Mesothelial cell of epicardium (in vitro differentiated cells): ENCODE results near the gene ARHGEF28. TPM values are rescaled to one million over a fixed set of nuclear protein-coding genes. Genes with fewer than 3 reads are reported as not detected.

Experiments used
- DNase-seq, 2 experiments: peaks; one replicate each; pipeline ENCODE4 v3.0.0; 2021; ENCODE audit warnings: low spot score in 2 of 2; ENCODE audit not compliant: unreplicated experiment in 2 of 2
- H3K27ac Mint-ChIP-seq: 2 replicates; pipeline ENCODE4 v1.8.0; 2021; ENCODE audit warnings: mixed read lengths
- H3K27me3 Mint-ChIP-seq: 2 replicates; pipeline ENCODE4 v1.8.0; 2021; ENCODE audit warnings: low read depth, mixed read lengths
- H3K36me3 Mint-ChIP-seq: 2 replicates; pipeline ENCODE4 v1.8.0; 2021; ENCODE audit warnings: mixed read lengths
- H3K4me1 Mint-ChIP-seq: 2 replicates; pipeline ENCODE4 v1.8.0; 2021; ENCODE audit warnings: mixed read lengths
- H3K4me3 Mint-ChIP-seq: 2 replicates; pipeline ENCODE4 v1.8.0; 2021; ENCODE audit warnings: mild to moderate bottlenecking, moderate library complexity, mixed read lengths
- H3K9me3 Mint-ChIP-seq: 2 replicates; pipeline ENCODE4 v1.8.0; 2021; ENCODE audit warnings: mixed read lengths
- CTCF ChIP-seq: fragments of 200-600 bp; sonication (generic); IDR thresholded peaks from one replicate; pipeline ENCODE4 v1.5.0; 2021; ENCODE audit warnings: antibody characterized with exemption; ENCODE audit not compliant: unreplicated experiment
- total RNA-seq: library from RNA; stranded (reverse); gene quantifications from 3 replicates; pipeline ENCODE4 v1.2.1, GENCODE V29; 2021

Gene ARHGEF28
- total RNA-seq, 1 donor from 2014 or later: 0.40 TPM

GRCh38 chr5:73858054-73858453 is 232.1 kb downstream of the ARHGEF28 start:
- H3K9me3 Mint-ChIP-seq: no peaks in the 10 kb centered on the region
- H3K27ac Mint-ChIP-seq: no peak overlapping the region
- H3K36me3 Mint-ChIP-seq: no peaks in the 10 kb centered on the region
- TF ChIP-seq CTCF: no peak
- H3K27me3 Mint-ChIP-seq: peaks cover 5% of the 10 kb centered on the region
- no peak overlapping the region for H3K4me3 Mint-ChIP-seq
- DNase-seq: no peak
- H3K4me1 Mint-ChIP-seq: no peaks in the 10 kb centered on the region

GRCh38 chr5:73858776-73859175 is 232.8 kb downstream of the ARHGEF28 start:
- Mint-ChIP-seq H3K36me3 (no peaks in the 10 kb centered on the region), H3K4me1 (no peaks in the 10 kb centered on the region), H3K4me3 (no peak overlapping the region), H3K27ac (no peak overlapping the region), H3K9me3 (no peaks in the 10 kb centered on the region), H3K27me3 (peaks cover 5% of the 10 kb centered on the region)
- no peak for DNase-seq
- no peak for TF ChIP-seq CTCF

GRCh38 chr5:73859696-73860095 is 233.7 kb downstream of the ARHGEF28 start:
- Mint-ChIP-seq H3K4me3 (no peak overlapping the region), H3K27ac (no peak overlapping the region), H3K9me3 (no peaks in the 10 kb centered on the region), H3K4me1 (no peaks in the 10 kb centered on the region), H3K27me3 (peaks cover 5% of the 10 kb centered on the region), H3K36me3 (no peaks in the 10 kb centered on the region)
- DNase-seq: no peak
- TF ChIP-seq CTCF: no peak

- Mint-ChIP-seq H3K36me3 (no peaks in the 10 kb centered on the region), H3K4me3 (no peak overlapping the region), H3K9me3 (no peaks in the 10 kb centered on the region), H3K27me3 (peaks cover 5% of the 10 kb centered on the region), H3K27ac (no peak overlapping the region), H3K4me1 (no peaks in the 10 kb centered on the region)
- no peak for TF ChIP-seq CTCF
- no peak for DNase-seq
Measured at GRCh38 chr5:73861313-73861988, 235.5 kb downstream of the ARHGEF28 start.

- H3K27me3 Mint-ChIP-seq: peaks cover 11% of the 10 kb centered on the region
- no peak overlapping the region for H3K27ac Mint-ChIP-seq
Measured at GRCh38 chr5:73862796-73863195, 236.8 kb downstream of the ARHGEF28 start.

More at GRCh38 chr5:73862796-73863195, 236.8 kb downstream of the ARHGEF28 start:
- DNase-seq: no peak
- no peak for TF ChIP-seq CTCF
- H3K9me3 Mint-ChIP-seq: no peaks in the 10 kb centered on the region
- H3K4me3 Mint-ChIP-seq: no peak overlapping the region
- no peaks in the 10 kb centered on the region for H3K4me1 Mint-ChIP-seq
- H3K36me3 Mint-ChIP-seq: no peaks in the 10 kb centered on the region
